SK-N-SH (cell line): ENCODE data around the gene KCNJ15. TPM values are rescaled to one million over a fixed set of nuclear protein-coding genes. Genes with fewer than 3 reads are reported as not detected.

Experiments
- CTCF ChIA-PET: fragments of 300-600, 350-600 bp; formaldehyde crosslinking; extraction: SDS; loops from one replicate; lab custom pipeline; 2021; lab: Yijun Ruan, JAX
- POLR2A ChIA-PET: fragments of 350-600 bp; sonication (Branson Sonifier 250); formaldehyde crosslinking; extraction: SDS; loops from one replicate; lab custom pipeline; 2020; ENCODE audit warnings: antibody characterized with exemption, inconsistent platforms; lab: Yijun Ruan, JAX
- DNase-seq: peaks from one replicate; pipeline ENCODE4 v3.0.0; 2012
- H2AFZ ChIP-seq: fragments of 200-600 bp; sonication (generic); 2 replicates; pipeline ENCODE4 v1.8.1; 2016; ENCODE audit warnings: antibody characterized with exemption, mild to moderate bottlenecking, low read depth
- H3F3A ChIP-seq: fragments of 200-600 bp; sonication (generic); replicated peaks from 2 replicates; pipeline ENCODE3; 2016; ENCODE audit warnings: antibody characterized with exemption, mild to moderate bottlenecking; ENCODE audit not compliant: insufficient read depth
- H3K27ac ChIP-seq, 2 experiments: fragments of 200-500 bp in 1 of 2; fragments of 200-600 bp in 1 of 2; sonication (Bioruptor generic) in 1 of 2; sonication (generic), shearing (Covaris generic) in 1 of 2; 2 replicates each; pipeline versions ENCODE4 v1.5.1 to v1.6.1; 2014 to 2016; ENCODE audit warnings: low read depth in 2 of 2, inconsistent platforms in 1 of 2, low read length in 1 of 2, mild to moderate bottlenecking in 1 of 2, mixed read lengths in 1 of 2
- H3K27me3 ChIP-seq: fragments of 200-600 bp; sonication (generic), shearing (Covaris generic); 2 replicates; pipeline ENCODE4 v1.6.1; 2016; ENCODE audit warnings: mixed run types; ENCODE audit not compliant: insufficient read depth
- H3K36me3 ChIP-seq, 2 experiments: fragments of 200-500 bp in 1 of 2; fragments of 200-600 bp in 1 of 2; sonication (Bioruptor generic) in 1 of 2; sonication (generic) in 1 of 2; replicated peaks in 1 of 2; 2 replicates each; pipeline versions ENCODE3 to v1.5.1; 2014 to 2016; ENCODE audit warnings: low read length in 1 of 2, mild to moderate bottlenecking in 1 of 2; ENCODE audit not compliant: insufficient read depth in 2 of 2, control insufficient read depth in 1 of 2
- H3K4me1 ChIP-seq, 2 experiments: fragments of 200-500 bp in 1 of 2; fragments of 200-600 bp in 1 of 2; sonication (Bioruptor generic) in 1 of 2; sonication (generic), shearing (Covaris generic) in 1 of 2; 2 replicates each; pipeline versions ENCODE4 v1.5.1 to v1.6.1; 2014 to 2016; ENCODE audit warnings: low read depth in 1 of 2, low read length in 1 of 2, mixed run types in 1 of 2; ENCODE audit not compliant: insufficient read depth in 2 of 2, control insufficient read depth in 1 of 2
- H3K4me2 ChIP-seq: fragments of 200-600 bp; sonication (generic), shearing (Covaris generic); 2 replicates; pipeline ENCODE4 v1.6.1; 2017; ENCODE audit warnings: mixed run types
- H3K4me3 ChIP-seq, 2 experiments: fragments of 200-500 bp in 1 of 2; fragments of 200-600 bp in 1 of 2; sonication (Bioruptor generic) in 1 of 2; sonication (generic), shearing (Covaris generic) in 1 of 2; 2 replicates each; pipeline versions ENCODE4 v1.5.1 to v1.8.1; 2014 to 2016; ENCODE audit warnings: low read depth in 2 of 2, inconsistent platforms in 1 of 2, low read length in 1 of 2, mild to moderate bottlenecking in 1 of 2, mixed read lengths in 1 of 2, moderate library complexity in 1 of 2
- H3K79me2 ChIP-seq: fragments of 200-600 bp; sonication (generic); 2 replicates; pipeline ENCODE4 v1.8.1; 2017; ENCODE audit warnings: mild to moderate bottlenecking; ENCODE audit not compliant: insufficient read depth
- H3K9ac ChIP-seq: fragments of 200-600 bp; sonication (generic); 2 replicates; pipeline ENCODE4 v1.6.1; 2017; ENCODE audit warnings: mixed run types
- H3K9me2 ChIP-seq: fragments of 200-600 bp; sonication (generic); 2 replicates; pipeline ENCODE4 v1.6.1; 2017; ENCODE audit warnings: mixed run types
- H3K9me3 ChIP-seq: fragments of 200-600 bp; sonication (generic); 2 replicates; pipeline ENCODE4 v1.6.1; 2017; ENCODE audit warnings: mixed run types, mild to moderate bottlenecking, moderate library complexity
- H4K20me1 ChIP-seq: fragments of 200-600 bp; sonication (generic); 2 replicates; pipeline ENCODE4 v1.6.1; 2017; ENCODE audit warnings: mild to moderate bottlenecking, mixed run types; ENCODE audit not compliant: insufficient read depth
- EZH2phosphoT487 ChIP-seq: fragments of 200-600 bp; sonication (generic); IDR thresholded peaks from 2 replicates; pipeline ENCODE4 v1.6.1; 2017; ENCODE audit warnings: low read depth, mixed run types, mild to moderate bottlenecking, antibody characterized with exemption, moderate library complexity, borderline replicate concordance
- FOSL2 ChIP-seq: IDR thresholded peaks from 2 replicates; pipeline ENCODE4 v1.4.0; 2012; ENCODE audit warnings: low read depth, mild to moderate bottlenecking, moderate library complexity, borderline replicate concordance
- FOXM1 ChIP-seq: IDR thresholded peaks from 2 replicates; pipeline ENCODE4 v1.4.0; 2012; ENCODE audit warnings: low read depth, mild to moderate bottlenecking
- IRF3 ChIP-seq: fragments of 150-350 bp; IDR thresholded peaks from 2 replicates; pipeline ENCODE4 v1.6.1; 2016; ENCODE audit warnings: mild to moderate bottlenecking, low read depth, low read length
- JUND ChIP-seq: IDR thresholded peaks from 2 replicates; pipeline ENCODE4 v1.4.0; 2012
- MXI1 ChIP-seq: IDR thresholded peaks from 2 replicates; pipeline ENCODE4 v1.6.1; 2012; ENCODE audit warnings: mild to moderate bottlenecking, low read depth, low read length, improper control_type of control experiment
- NFIC ChIP-seq: IDR thresholded peaks from 2 replicates; pipeline ENCODE4 v1.4.0; 2012; ENCODE audit warnings: borderline replicate concordance
- NRF1 ChIP-seq: IDR thresholded peaks from 2 replicates; pipeline ENCODE4 v1.6.1; 2012; ENCODE audit warnings: low read depth, mild to moderate bottlenecking, low read length
- POLR2AphosphoS5 ChIP-seq: IDR thresholded peaks from 2 replicates; pipeline ENCODE4 v1.6.1; 2012; ENCODE audit warnings: low read depth, low read length
- RAD21 ChIP-seq: IDR thresholded peaks from 2 replicates; pipeline ENCODE4 v1.6.1; 2012; ENCODE audit warnings: mild to moderate bottlenecking, low read length
- RCOR1 ChIP-seq: fragments of 150-350 bp; IDR thresholded peaks from 2 replicates; pipeline ENCODE4 v1.6.1; 2017; ENCODE audit warnings: antibody characterized with exemption, low read length
- RFX5 ChIP-seq: IDR thresholded peaks from 2 replicates; pipeline ENCODE4 v1.6.1; 2012; ENCODE audit warnings: mild to moderate bottlenecking, improper control_type of control experiment, low read length
- RXRA ChIP-seq: IDR thresholded peaks from 2 replicates; pipeline ENCODE4 v1.4.0; 2012; ENCODE audit warnings: low read depth, mild to moderate bottlenecking, borderline replicate concordance
- SIN3A ChIP-seq: IDR thresholded peaks from 2 replicates; pipeline ENCODE4 v1.6.1; 2012; ENCODE audit warnings: low read depth, mild to moderate bottlenecking, low read length, moderate library complexity, borderline replicate concordance
- SMC3 ChIP-seq: IDR thresholded peaks from 2 replicates; pipeline ENCODE4 v1.6.1; 2012; ENCODE audit warnings: low read depth, low read length, improper control_type of control experiment
- TAF1 ChIP-seq: IDR thresholded peaks from 2 replicates; pipeline ENCODE4 v1.6.1; 2012; ENCODE audit warnings: low read depth, mild to moderate bottlenecking, low read length, moderate library complexity, borderline replicate concordance
- TEAD4 ChIP-seq: IDR thresholded peaks from 2 replicates; pipeline ENCODE4 v1.4.0; 2012; ENCODE audit warnings: mild to moderate bottlenecking, borderline replicate concordance; ENCODE audit not compliant: insufficient read depth
- YY1 ChIP-seq: IDR thresholded peaks from 2 replicates; pipeline ENCODE4 v1.4.0; 2012; ENCODE audit warnings: low read depth, mild to moderate bottlenecking
- WGBS: methylation state at CpG from one replicate; pipeline ENCODE4 v1.1.6; 2017; ENCODE audit warnings: low lambda C conversion rate; 5-methylcytosine and 5-hydroxymethylcytosine counted together
- polyA plus RNA-seq, 3 experiments: library from polyadenylated mRNA; depleted of rRNA; stranded (reverse); fragments of >200 nt; gene quantifications; 2 replicates each; pipeline ENCODE4 v1.2.3, GENCODE V29; 2012
- TF ChIP-seq, protein P1 (sequence below): fragments of 150-350 bp; IDR thresholded peaks from 2 replicates; pipeline ENCODE4 v1.6.1; 2017; ENCODE audit warnings: antibody characterized with exemption, low read length, low read depth, borderline replicate concordance
- TF ChIP-seq, protein P2 (sequence below): IDR thresholded peaks from 2 replicates; pipeline ENCODE4; 2012
- TF ChIP-seq, protein P3 (sequence below): IDR thresholded peaks from 2 replicates; pipeline ENCODE4 v1.4.0; 2012; ENCODE audit warnings: low read depth, borderline replicate concordance

The KCNJ15 gene
- polyA plus RNA-seq, 1 of the 3 experiments (the other 2 are of a cell fraction): 0.03 TPM

DNA sequence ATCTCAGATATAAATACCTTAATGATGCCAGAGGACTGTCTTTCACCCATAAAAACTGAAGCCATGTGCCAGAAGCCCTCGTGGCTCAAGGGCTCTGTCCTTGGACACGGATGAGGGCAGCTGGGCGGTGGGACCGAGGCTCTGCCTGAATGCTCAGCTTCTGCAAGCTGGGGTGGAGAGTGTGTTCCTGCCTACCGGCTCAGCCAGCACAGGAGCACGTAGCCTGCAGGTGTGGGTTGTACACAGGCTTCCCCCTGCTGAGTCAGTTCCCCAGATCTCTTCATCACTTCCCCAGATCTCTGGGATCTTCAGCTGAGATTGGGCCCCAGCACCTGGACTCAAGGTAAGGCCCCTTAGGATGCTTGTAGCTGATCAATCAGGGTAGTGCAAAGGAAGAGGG, 15.4 kb downstream of the KCNJ15 start (continued):
- TF ChIP-seq EZH2phosphoT487: no peak
- TF ChIP-seq SIN3A: no peak
- TF ChIP-seq RFX5: no peak
- TF ChIP-seq YY1: no peak
- TF ChIP-seq, protein P1, sequence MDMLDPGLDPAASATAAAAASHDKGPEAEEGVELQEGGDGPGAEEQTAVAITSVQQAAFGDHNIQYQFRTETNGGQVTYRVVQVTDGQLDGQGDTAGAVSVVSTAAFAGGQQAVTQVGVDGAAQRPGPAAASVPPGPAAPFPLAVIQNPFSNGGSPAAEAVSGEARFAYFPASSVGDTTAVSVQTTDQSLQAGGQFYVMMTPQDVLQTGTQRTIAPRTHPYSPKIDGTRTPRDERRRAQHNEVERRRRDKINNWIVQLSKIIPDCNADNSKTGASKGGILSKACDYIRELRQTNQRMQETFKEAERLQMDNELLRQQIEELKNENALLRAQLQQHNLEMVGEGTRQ: no peak
- TF ChIP-seq, protein P2, sequence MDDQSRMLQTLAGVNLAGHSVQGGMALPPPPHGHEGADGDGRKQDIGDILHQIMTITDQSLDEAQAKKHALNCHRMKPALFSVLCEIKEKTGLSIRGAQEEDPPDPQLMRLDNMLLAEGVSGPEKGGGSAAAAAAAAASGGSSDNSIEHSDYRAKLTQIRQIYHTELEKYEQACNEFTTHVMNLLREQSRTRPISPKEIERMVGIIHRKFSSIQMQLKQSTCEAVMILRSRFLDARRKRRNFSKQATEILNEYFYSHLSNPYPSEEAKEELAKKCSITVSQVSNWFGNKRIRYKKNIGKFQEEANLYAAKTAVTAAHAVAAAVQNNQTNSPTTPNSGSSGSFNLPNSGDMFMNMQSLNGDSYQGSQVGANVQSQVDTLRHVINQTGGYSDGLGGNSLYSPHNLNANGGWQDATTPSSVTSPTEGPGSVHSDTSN: no peak
- TF ChIP-seq JUND: no peak
- TF ChIP-seq SMC3: no peak

- no peak overlapping the region for H2AFZ ChIP-seq
- no peaks in the 10 kb centered on the region for H3K79me2 ChIP-seq
- H3K9me2 ChIP-seq: no peaks in the 10 kb centered on the region
- no peak for DNase-seq
- no peak overlapping the region for H3K27ac ChIP-seq
- no peak overlapping the region for H3K4me3 ChIP-seq
- H3K4me2 ChIP-seq: no peak overlapping the region
- TF ChIP-seq NFIC (no peak), RXRA (no peak), FOSL2 (no peak), YY1 (no peak), TAF1 (no peak), SMC3 (no peak), TEAD4 (no peak), IRF3 (no peak), NRF1 (no peak), EZH2phosphoT487 (no peak), RCOR1 (no peak), MXI1 (no peak), RAD21 (no peak), RFX5 (no peak), POLR2AphosphoS5 (no peak), FOXM1 (no peak)
- TF ChIP-seq, protein P3, sequence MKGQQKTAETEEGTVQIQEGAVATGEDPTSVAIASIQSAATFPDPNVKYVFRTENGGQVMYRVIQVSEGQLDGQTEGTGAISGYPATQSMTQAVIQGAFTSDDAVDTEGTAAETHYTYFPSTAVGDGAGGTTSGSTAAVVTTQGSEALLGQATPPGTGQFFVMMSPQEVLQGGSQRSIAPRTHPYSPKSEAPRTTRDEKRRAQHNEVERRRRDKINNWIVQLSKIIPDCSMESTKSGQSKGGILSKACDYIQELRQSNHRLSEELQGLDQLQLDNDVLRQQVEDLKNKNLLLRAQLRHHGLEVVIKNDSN: no peak
- TF ChIP-seq, protein P1: no peak
- H3K9me3 ChIP-seq: no peaks in the 10 kb centered on the region
- peaks cover 16% of the 10 kb centered on the region for H3F3A ChIP-seq
- ChIA-PET CTCF (no interaction called here), POLR2A (no interaction called here)
- no peaks in the 10 kb centered on the region for H3K36me3 ChIP-seq
- H4K20me1 ChIP-seq: no peaks in the 10 kb centered on the region
- WGBS: 72% methylated on average over 8 of the region's 8 CpGs
- H3K4me1 ChIP-seq: peaks cover 0 to 12% of the 10 kb centered on the region in 2 experiments; a peak in 2 of 4 replicates
- H3K9ac ChIP-seq: no peak overlapping the region
- H3K27me3 ChIP-seq: no peaks in the 10 kb centered on the region
These were observed 17.2 kb downstream of the KCNJ15 start for GRCh38 chr21:38273745-38274542.
